ENCODE measurements around the gene CERS6.

DNA sequence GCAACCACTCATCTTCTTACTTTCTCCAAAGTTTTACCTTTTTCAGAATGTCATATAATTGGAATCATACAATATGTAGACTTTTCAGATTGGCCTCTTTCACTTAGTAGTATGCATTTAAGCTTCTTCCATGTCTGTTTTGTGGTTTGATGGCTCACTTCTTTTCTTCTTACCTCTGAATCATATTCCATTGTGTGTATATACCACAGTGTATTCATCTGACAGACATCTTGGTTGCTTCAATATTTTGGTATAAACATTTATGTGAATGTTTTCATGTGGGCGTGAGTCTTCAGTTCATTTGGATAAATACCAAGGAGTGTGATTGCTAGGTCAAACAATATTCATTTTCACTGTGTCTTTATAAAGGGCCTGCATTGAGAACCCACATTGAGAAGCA, 210.3 kb downstream of the CERS6 start:
- TF ChIP-seq, protein P1, sequence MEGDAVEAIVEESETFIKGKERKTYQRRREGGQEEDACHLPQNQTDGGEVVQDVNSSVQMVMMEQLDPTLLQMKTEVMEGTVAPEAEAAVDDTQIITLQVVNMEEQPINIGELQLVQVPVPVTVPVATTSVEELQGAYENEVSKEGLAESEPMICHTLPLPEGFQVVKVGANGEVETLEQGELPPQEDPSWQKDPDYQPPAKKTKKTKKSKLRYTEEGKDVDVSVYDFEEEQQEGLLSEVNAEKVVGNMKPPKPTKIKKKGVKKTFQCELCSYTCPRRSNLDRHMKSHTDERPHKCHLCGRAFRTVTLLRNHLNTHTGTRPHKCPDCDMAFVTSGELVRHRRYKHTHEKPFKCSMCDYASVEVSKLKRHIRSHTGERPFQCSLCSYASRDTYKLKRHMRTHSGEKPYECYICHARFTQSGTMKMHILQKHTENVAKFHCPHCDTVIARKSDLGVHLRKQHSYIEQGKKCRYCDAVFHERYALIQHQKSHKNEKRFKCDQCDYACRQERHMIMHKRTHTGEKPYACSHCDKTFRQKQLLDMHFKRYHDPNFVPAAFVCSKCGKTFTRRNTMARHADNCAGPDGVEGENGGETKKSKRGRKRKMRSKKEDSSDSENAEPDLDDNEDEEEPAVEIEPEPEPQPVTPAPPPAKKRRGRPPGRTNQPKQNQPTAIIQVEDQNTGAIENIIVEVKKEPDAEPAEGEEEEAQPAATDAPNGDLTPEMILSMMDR (IDR thresholded peaks at IDR 0.05), result no peak
- TF ChIP-seq POLR2A (IDR thresholded peaks at IDR 0.05), result no peak
- TF ChIP-seq POLR2AphosphoS5 (IDR thresholded peaks at IDR 0.05), result no peak
